Activated T-helper 1 cell treated with anti-CD3 and anti-CD28 coated beads, Interleukin-2, amount 50 U/mL, for 16 hours (primary cell): ENCODE measurements around the gene MEI1.

ENCODE experiments used
- DNase-seq, 2 donors: peaks; one replicate each; pipeline ENCODE4 v3.0.0-alpha.2; 2020; ENCODE audit warnings: low read depth in 1 of 2, low spot score in 1 of 2

Gene MEI1

GRCh38 chr22:41781507-41781906 is 82.2 kb downstream of the MEI1 start:
- DNase-seq = no peak

- DNase-seq = no peak
Observed at GRCh38 chr22:41782316-41782715, 83.0 kb downstream of the MEI1 start.

GRCh38 chr22:41782751-41783150 is 83.4 kb downstream of the MEI1 start:
- DNase-seq = no peak

GRCh38 chr22:41787331-41787730 is 88.0 kb downstream of the MEI1 start:
- no peak for DNase-seq

GRCh38 chr22:41793871-41794270 is 94.6 kb downstream of the MEI1 start:
- DNase-seq = no peak

- DNase-seq = no peak
Observed at GRCh38 chr22:41798736-41799135, 99.4 kb downstream of the MEI1 start.

GRCh38 chr22:41799486-41800347 is 100.4 kb downstream of the MEI1 start:
- peak in 1 of 2 donors; percentile 13 for DNase-seq

GRCh38 chr22:41800348-41801146 is 101.2 kb downstream of the MEI1 start, which contains the start of gene CCDC134:
Gene CCDC134 (plus strand): TSS chr22:41800679. CDS start chr22:41808891, 8,212 bp downstream.
- peak; percentile 86 for DNase-seq

- no peak for DNase-seq
Observed at GRCh38 chr22:41801147-41801819, 102.0 kb downstream of the MEI1 start.

- DNase-seq = no peak
Observed at GRCh38 chr22:41801886-41802285, 102.6 kb downstream of the MEI1 start.

- no peak for DNase-seq
Observed at GRCh38 chr22:41805639-41806038, 106.3 kb downstream of the MEI1 start.

GRCh38 chr22:41808400-41808799 is 109.1 kb downstream of the MEI1 start:
- DNase-seq = no peak

GRCh38 chr22:41810022-41810421 is 110.7 kb downstream of the MEI1 start:
- DNase-seq = no peak

GRCh38 chr22:41812805-41813545 is 113.7 kb downstream of the MEI1 start:
- DNase-seq = no peak

GRCh38 chr22:41813726-41814410 is 114.6 kb downstream of the MEI1 start:
- no peak for DNase-seq

- DNase-seq = no peak
Observed at GRCh38 chr22:41815716-41816115, 116.4 kb downstream of the MEI1 start.

- no peak for DNase-seq
Observed at GRCh38 chr22:41816241-41816640, 116.9 kb downstream of the MEI1 start.

- no peak for DNase-seq
Observed at GRCh38 chr22:41816871-41817270, 117.6 kb downstream of the MEI1 start.

- DNase-seq = no peak
Observed at GRCh38 chr22:41818011-41818410, 118.7 kb downstream of the MEI1 start.

- no peak for DNase-seq
Observed at GRCh38 chr22:41818596-41818995, 119.3 kb downstream of the MEI1 start.
